Calu3 (cell line): ENCODE measurements around the gene RPS6KA2. TPM values are rescaled to one million over a fixed set of nuclear protein-coding genes. Genes with fewer than 3 reads are reported as not detected.

Source experiments
- BruUV-seq: library from RNA; stranded (reverse); fragments of 400-500 nt; replicated peaks from 2 replicates; lab custom pipeline; 2021; lab: Mats Ljungman, UMichigan
- CTCF ChIA-PET: fragments of 300-600 bp; sonication (Branson Sonifier 250); formaldehyde crosslinking; loops from one replicate; lab custom pipeline; 2022; ENCODE audit warnings: antibody characterized with exemption; lab: Charles Lee
- DNase-seq: peaks from one replicate; pipeline ENCODE4 v3.0.0; 2022
- H3K27ac Mint-ChIP-seq: one replicate; pipeline ENCODE4 v1.8.0; 2022; ENCODE audit warnings: mixed read lengths; ENCODE audit not compliant: unreplicated experiment
- H3K27me3 Mint-ChIP-seq: one replicate; pipeline ENCODE4 v1.8.0; 2022; ENCODE audit warnings: mixed read lengths; ENCODE audit not compliant: unreplicated experiment
- H3K36me3 Mint-ChIP-seq: one replicate; pipeline ENCODE4 v1.8.0; 2022; ENCODE audit warnings: mild to moderate bottlenecking, moderate library complexity, mixed read lengths; ENCODE audit not compliant: insufficient read depth, unreplicated experiment
- H3K4me1 Mint-ChIP-seq: one replicate; pipeline ENCODE4 v1.8.0; 2022; ENCODE audit warnings: mild to moderate bottlenecking, low read depth, mixed read lengths; ENCODE audit not compliant: unreplicated experiment
- H3K4me3 Mint-ChIP-seq: one replicate; pipeline ENCODE4 v1.8.0; 2022; ENCODE audit warnings: mild to moderate bottlenecking, low read depth, moderate library complexity, mixed read lengths; ENCODE audit not compliant: unreplicated experiment
- H3K9me3 Mint-ChIP-seq: one replicate; pipeline ENCODE4 v1.8.0; 2022; ENCODE audit warnings: low read depth, mixed read lengths; ENCODE audit not compliant: unreplicated experiment
- CTCF ChIP-seq: fragments of 200-600 bp; IDR thresholded peaks from one replicate; pipeline ENCODE4 v1.8.0; 2022; ENCODE audit warnings: antibody characterized with exemption; ENCODE audit not compliant: unreplicated experiment
- intact Hi-C: fragments of 100-400 bp; cut with micrococcal nuclease; formaldehyde crosslinking; loops from one replicate; pipeline ENCODE4 v1.10.0; 2022; ENCODE audit not compliant: unreplicated experiment
- total RNA-seq: library from RNA; stranded (reverse); gene quantifications from 2 replicates; pipeline ENCODE4 v1.2.3, GENCODE V29; 2022

Gene RPS6KA2
- total RNA-seq, 1 experiment from 2014 or later, result 41.3 TPM

GRCh38 chr6:166595061-166595780 is 31.8 kb downstream of the RPS6KA2 start:
- no TSS peak for BruUV-seq
- H3K36me3 Mint-ChIP-seq, result peaks cover 10% of the 10 kb centered on the region
- H3K27ac Mint-ChIP-seq, result no peak overlapping the region
- TF ChIP-seq CTCF, result no peak
- no peaks in the 10 kb centered on the region for H3K27me3 Mint-ChIP-seq
- no peak overlapping the region for H3K4me3 Mint-ChIP-seq
- peaks cover 26% of the 10 kb centered on the region for H3K4me1 Mint-ChIP-seq
- DNase-seq, result no peak
- peaks cover 6% of the 10 kb centered on the region for H3K9me3 Mint-ChIP-seq
- intact Hi-C loops, result no loop called here
- CTCF ChIA-PET, result interaction anchor here (1.0 kb wide), 1 partner anchor 23 kb away, joined by 3 read pairs; no protein-coding TSS in a partner anchor

GRCh38 chr6:166592821-166593220 is 34.2 kb downstream of the RPS6KA2 start:
- H3K27ac Mint-ChIP-seq, result no peak overlapping the region
- CTCF ChIA-PET, result interaction anchor here (0.5 kb wide), 1 partner anchor 1198 kb away, joined by 4 read pairs; no protein-coding TSS in a partner anchor
- peaks cover 6% of the 10 kb centered on the region for H3K9me3 Mint-ChIP-seq
- DNase-seq, result no peak
- H3K4me1 Mint-ChIP-seq, result peaks cover 34% of the 10 kb centered on the region
- H3K36me3 Mint-ChIP-seq, result peaks cover 6% of the 10 kb centered on the region
- H3K27me3 Mint-ChIP-seq, result no peaks in the 10 kb centered on the region
- H3K4me3 Mint-ChIP-seq, result no peak overlapping the region
- no TSS peak for BruUV-seq
- no peak for TF ChIP-seq CTCF
- intact Hi-C loops, result no loop called here

DNA sequence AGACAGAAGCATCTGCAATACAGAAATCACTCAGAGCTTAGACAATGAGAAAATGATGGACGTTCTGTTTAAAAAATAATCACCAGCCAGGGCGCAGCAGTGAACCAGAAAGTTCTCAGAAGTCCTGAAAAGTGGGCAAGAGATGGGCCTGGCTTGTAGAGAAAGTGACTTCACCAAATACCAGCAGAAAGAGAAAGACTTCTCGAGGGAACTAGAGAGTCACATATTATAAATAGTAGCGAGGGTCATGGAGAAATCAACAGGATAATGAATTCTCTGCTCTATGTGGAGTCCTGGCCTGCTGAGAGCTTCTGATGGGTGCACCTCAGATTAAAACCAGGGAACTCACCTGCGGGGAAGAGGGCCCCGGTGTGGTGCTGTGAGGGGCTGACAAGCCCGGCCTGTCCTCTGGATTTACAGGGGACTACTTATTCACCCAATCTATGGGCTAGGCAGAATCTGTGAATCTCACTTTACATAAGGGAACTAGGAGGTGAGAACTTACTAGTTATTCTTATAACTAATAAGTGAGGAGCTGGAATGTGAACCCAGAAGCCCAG is 35.0 kb downstream of the RPS6KA2 start:
- no peak for TF ChIP-seq CTCF
- DNase-seq, result no peak
- BruUV-seq, result no TSS peak
- Mint-ChIP-seq H3K4me3 (no peak overlapping the region), H3K36me3 (peaks cover 4% of the 10 kb centered on the region), H3K4me1 (peaks cover 33% of the 10 kb centered on the region), H3K27ac (no peak overlapping the region), H3K27me3 (no peaks in the 10 kb centered on the region), H3K9me3 (peaks cover 4% of the 10 kb centered on the region)
- intact Hi-C loops, result no loop called here
- CTCF ChIA-PET, result interaction anchor here (0.5 to 0.7 kb wide), 2 partner anchors 550 to 1199 kb away, joined by 3 to 4 read pairs; no protein-coding TSS in a partner anchor

DNA sequence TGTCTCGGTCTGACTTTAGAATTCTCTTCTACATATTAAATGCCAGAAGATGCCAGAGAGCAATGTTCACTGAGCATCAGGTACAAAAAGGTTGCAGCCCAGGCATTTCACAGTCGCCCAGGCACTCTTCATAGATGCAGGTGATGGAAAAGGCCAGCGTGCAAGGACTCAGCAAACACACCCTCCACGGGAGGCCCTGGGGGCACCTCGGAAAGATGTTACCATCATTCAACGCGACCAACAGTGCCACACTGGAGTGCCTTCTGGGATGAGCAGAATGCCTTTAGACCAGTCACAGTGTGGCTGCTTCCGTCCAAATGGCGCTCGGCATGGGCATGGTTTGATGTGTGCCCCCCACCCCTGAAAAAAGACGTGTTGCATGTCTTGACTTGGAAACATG is 36.0 kb downstream of the RPS6KA2 start:
- peaks cover 23% of the 10 kb centered on the region for H3K4me1 Mint-ChIP-seq
- H3K9me3 Mint-ChIP-seq, result no peaks in the 10 kb centered on the region
- H3K27ac Mint-ChIP-seq, result no peak overlapping the region
- CTCF ChIA-PET, result no interaction called here
- DNase-seq, result no peak
- no peaks in the 10 kb centered on the region for H3K27me3 Mint-ChIP-seq
- H3K4me3 Mint-ChIP-seq, result no peak overlapping the region
- BruUV-seq, result no TSS peak
- intact Hi-C loops, result no loop called here
- TF ChIP-seq CTCF, result no peak
- no peaks in the 10 kb centered on the region for H3K36me3 Mint-ChIP-seq
